Keratinocyte (primary cell): Measurements from ENCODE around the gene CCR7.

Experiments
- CTCF ChIP-seq, 3 experiments: IDR thresholded peaks in 1 of 3; conservative IDR thresholded peaks in 1 of 3; optimal IDR thresholded peaks in 1 of 3; 2 replicates in 2 of 3; 3 replicates in 1 of 3; pipeline versions ENCODE3 to v1.5.1; 2011; ENCODE audit warnings: low read length in 3 of 3, mild to moderate bottlenecking in 3 of 3, moderate library complexity in 2 of 3, control low read depth in 1 of 3, inconsistent platforms in 1 of 3; ENCODE audit not compliant: insufficient read depth in 2 of 3; ENCODE audit errors: extremely low read depth in 1 of 3
- EZH2 ChIP-seq: IDR thresholded peaks from one replicate; pipeline ENCODE4 v1.6.1; 2012; ENCODE audit warnings: inconsistent platforms, mild to moderate bottlenecking, low read length, moderate library complexity

- no peak for TF ChIP-seq CTCF (optimal IDR thresholded peaks at IDR 0.05 in 1 of 3, IDR thresholded peaks at IDR 0.05 in 1 of 3, conservative IDR thresholded peaks at IDR 0.05 in 1 of 3; ENCODE audit: extremely low read depth in 1 of 3, insufficient read depth in 2 of 3, low read length in 3 of 3)
- TF ChIP-seq EZH2, result no peak
Observed at GRCh38 chr17:40545660-40546059, 19.6 kb downstream of the CCR7 start.
